HG03571 (cell line): ENCODE measurements around the gene APOBEC2.
"Not testable (repeated sequence)": the region's sequence is repeated elsewhere in the genome, so short reads cannot be mapped to it uniquely, and the experiment has no call there.

Source experiments
- ATAC-seq: cut with Tn5 transposase; IDR thresholded peaks from one replicate; pipeline ENCODE4 v1.9.1; 2021; ENCODE audit not compliant: unreplicated experiment

The APOBEC2 gene

GRCh38 chr6:41053041-41053440 is at the start of gene APOBEC2:
TSS of gene APOBEC2 (plus strand) at chr6:41053202. CDS start at chr6:41053348, 146 bp downstream.
- no peak for ATAC-seq

GRCh38 chr6:41006217-41006616 is 46.8 kb upstream of the APOBEC2 start:
- not testable (repeated sequence) for ATAC-seq

GRCh38 chr6:41006980-41007379 is 46.0 kb upstream of the APOBEC2 start:
- ATAC-seq, result not testable (repeated sequence)

- no peak for ATAC-seq
Observed at GRCh38 chr6:41008011-41008410, 45.0 kb upstream of the APOBEC2 start.

GRCh38 chr6:41009669-41010068 is 43.3 kb upstream of the APOBEC2 start:
- ATAC-seq, result no peak

GRCh38 chr6:41011673-41012072 is 41.3 kb upstream of the APOBEC2 start:
- ATAC-seq, result no peak

GRCh38 chr6:41013466-41014153 is 39.4 kb upstream of the APOBEC2 start:
- ATAC-seq, result no peak

- no peak for ATAC-seq
Observed at GRCh38 chr6:41014780-41015179, 38.2 kb upstream of the APOBEC2 start.

- ATAC-seq, result not testable (repeated sequence)
Observed at GRCh38 chr6:41015860-41016259, 37.1 kb upstream of the APOBEC2 start.

- ATAC-seq, result no peak
Observed at GRCh38 chr6:41017663-41018062, 35.3 kb upstream of the APOBEC2 start.

GRCh38 chr6:41021832-41022231 is 31.2 kb upstream of the APOBEC2 start:
- ATAC-seq, result no peak

GRCh38 chr6:41022294-41022693 is 30.7 kb upstream of the APOBEC2 start:
- ATAC-seq, result no peak

GRCh38 chr6:41023114-41023513 is 29.9 kb upstream of the APOBEC2 start:
- ATAC-seq, result no peak

GRCh38 chr6:41025966-41026530 is 27.0 kb upstream of the APOBEC2 start:
- ATAC-seq, result no peak

- ATAC-seq, result no peak
Observed at GRCh38 chr6:41027241-41027640, 25.8 kb upstream of the APOBEC2 start.

GRCh38 chr6:41027799-41028560 is 25.0 kb upstream of the APOBEC2 start:
- ATAC-seq, result peak; percentile 84

GRCh38 chr6:41028561-41029412 is 24.2 kb upstream of the APOBEC2 start:
- ATAC-seq, result peak; percentile 29

GRCh38 chr6:41032830-41033229 is 20.2 kb upstream of the APOBEC2 start:
- no peak for ATAC-seq

GRCh38 chr6:41033776-41034175 is 19.2 kb upstream of the APOBEC2 start:
- ATAC-seq, result no peak

- ATAC-seq, result no peak
Observed at GRCh38 chr6:41036186-41036585, 16.8 kb upstream of the APOBEC2 start.

- no peak for ATAC-seq
Observed at GRCh38 chr6:41036601-41037000, 16.4 kb upstream of the APOBEC2 start.
